SU-DHL-6 (cell line): ENCODE data around the gene CDC25C.
"Not testable (repeated sequence)": the region's sequence is repeated elsewhere in the genome, so short reads cannot be mapped to it uniquely, and the experiment has no call there.

Experiments used
- H2AFZ ChIP-seq: fragments of 200-600 bp; sonication (generic); 2 replicates; pipeline ENCODE4 v1.6.1; 2014; ENCODE audit warnings: low read depth, mild to moderate bottlenecking, moderate library complexity, mixed read lengths, antibody characterized with exemption, low read length; ENCODE audit not compliant: severe bottlenecking
- H3F3A ChIP-seq: fragments of 200-600 bp; shearing (Covaris generic); 2 replicates; pipeline ENCODE4 v1.6.0; 2016; ENCODE audit warnings: antibody characterized with exemption, mild to moderate bottlenecking; ENCODE audit not compliant: insufficient read depth
- H3K27ac ChIP-seq: fragments of 200-600 bp; sonication (generic); 2 replicates; pipeline ENCODE4 v1.5.1; 2016; ENCODE audit warnings: low read depth, mild to moderate bottlenecking, low read length, moderate library complexity, mixed read lengths
- H3K27me3 ChIP-seq: fragments of 200-600 bp; sonication (generic), shearing (Covaris generic); 2 replicates; pipeline ENCODE4 v1.6.0; 2014; ENCODE audit warnings: mild to moderate bottlenecking, low read length
- H3K36me3 ChIP-seq: fragments of 200-600 bp; sonication (generic); 2 replicates; pipeline ENCODE4 v1.6.1; 2014; ENCODE audit warnings: mild to moderate bottlenecking, low read length, mixed read lengths
- H3K4me2 ChIP-seq: fragments of 300-600, 200-600 bp; shearing (Covaris generic), sonication (generic); 2 replicates; pipeline ENCODE4 v1.6.0; 2014; ENCODE audit warnings: low read length, low read depth, mild to moderate bottlenecking; ENCODE audit not compliant: poor library complexity, severe bottlenecking
- H3K4me3 ChIP-seq: fragments of 200-600 bp; sonication (generic); 2 replicates; pipeline ENCODE4 v1.5.1; 2014; ENCODE audit warnings: antibody characterized with exemption, low read length, mild to moderate bottlenecking, mixed read lengths; ENCODE audit not compliant: insufficient read depth, poor library complexity, severe bottlenecking
- H3K79me2 ChIP-seq: fragments of 200-600 bp; sonication (generic); 2 replicates; pipeline ENCODE4 v1.6.1; 2014; ENCODE audit warnings: mild to moderate bottlenecking, low read length, moderate library complexity; ENCODE audit not compliant: insufficient read depth
- H3K9ac ChIP-seq: fragments of 200-600 bp; sonication (generic); 2 replicates; pipeline ENCODE4 v1.7.0; 2014; ENCODE audit warnings: mild to moderate bottlenecking, low read length
- H3K9me2 ChIP-seq: fragments of 200-600 bp; sonication (generic); replicated peaks from 2 replicates; pipeline ENCODE4 v1.6.1; 2014; ENCODE audit warnings: low read length; ENCODE audit not compliant: insufficient read depth
- H3K9me3 ChIP-seq: fragments of 200-600 bp; sonication (generic); 2 replicates; pipeline ENCODE4 v1.6.1; 2014; ENCODE audit warnings: low read length, mixed read lengths; ENCODE audit not compliant: insufficient read depth
- H4K20me1 ChIP-seq: fragments of 200-600 bp; sonication (generic); 2 replicates; pipeline ENCODE4 v1.6.1; 2014; ENCODE audit warnings: low read depth, mild to moderate bottlenecking, antibody characterized with exemption, low read length, moderate library complexity, mixed read lengths
- CTCF ChIP-seq: fragments of 200-600 bp; sonication (generic); IDR thresholded peaks from one replicate; pipeline ENCODE4 v1.5.1; 2017; ENCODE audit warnings: antibody characterized with exemption, mild to moderate bottlenecking, low read length, moderate library complexity; ENCODE audit not compliant: insufficient read depth, poor library complexity, severe bottlenecking
- EZH2phosphoT487 ChIP-seq: fragments of 200-600 bp; sonication (generic), shearing (Covaris generic); conservative IDR thresholded peaks from 2 replicates; pipeline ENCODE4 v1.6.1; 2018; ENCODE audit warnings: mild to moderate bottlenecking, antibody characterized with exemption, low read length, moderate library complexity, mixed read lengths

The CDC25C gene

GRCh38 chr5:138252944-138253343, 78.7 kb downstream of the CDC25C start:
- Histone ChIP-seq H2AFZ (no peak overlapping the region), H3K27me3 (no peaks in the 10 kb centered on the region), H4K20me1 (no peaks in the 10 kb centered on the region), H3K4me2 (no peak overlapping the region), H3K79me2 (no peaks in the 10 kb centered on the region), H3F3A (no peaks in the 10 kb centered on the region), H3K4me3 (no peak overlapping the region), H3K36me3 (no peaks in the 10 kb centered on the region), H3K9me2 (no peaks in the 10 kb centered on the region), H3K9ac (no peak overlapping the region), H3K27ac (no peak overlapping the region), H3K9me3 (no peaks in the 10 kb centered on the region)
- no peak for TF ChIP-seq EZH2phosphoT487
- TF ChIP-seq CTCF: no peak

- not testable (repeated sequence) for H4K20me1 ChIP-seq, H3F3A ChIP-seq, H2AFZ ChIP-seq, H3K4me3 ChIP-seq, H3K9ac ChIP-seq, H3K36me3 ChIP-seq, H3K27ac ChIP-seq, H3K9me2 ChIP-seq, H3K79me2 ChIP-seq, H3K9me3 ChIP-seq, H3K27me3 ChIP-seq, H3K4me2 ChIP-seq
These were observed 83.8 kb downstream of the CDC25C start for GRCh38 chr5:138247800-138248199.

GRCh38 chr5:138246822-138247221, 84.8 kb downstream of the CDC25C start:
- H3K4me2 ChIP-seq: no peak overlapping the region
- no peaks in the 10 kb centered on the region for H3K36me3 ChIP-seq
- TF ChIP-seq CTCF: no peak
- no peak for TF ChIP-seq EZH2phosphoT487
- H3K79me2 ChIP-seq: no peaks in the 10 kb centered on the region
- H3F3A ChIP-seq: no peaks in the 10 kb centered on the region
- H2AFZ ChIP-seq: no peak overlapping the region
- H3K9me2 ChIP-seq: no peaks in the 10 kb centered on the region
- H3K27ac ChIP-seq: no peak overlapping the region
- H3K4me3 ChIP-seq: no peak overlapping the region
- H3K9me3 ChIP-seq: no peaks in the 10 kb centered on the region
- H4K20me1 ChIP-seq: no peaks in the 10 kb centered on the region
- H3K27me3 ChIP-seq: no peaks in the 10 kb centered on the region
- no peak overlapping the region for H3K9ac ChIP-seq

- Histone ChIP-seq H4K20me1 (no peaks in the 10 kb centered on the region), H3F3A (no peaks in the 10 kb centered on the region), H3K27ac (no peak overlapping the region), H3K9me2 (no peaks in the 10 kb centered on the region), H3K9ac (no peak overlapping the region), H3K4me2 (no peak overlapping the region), H3K9me3 (no peaks in the 10 kb centered on the region), H3K27me3 (no peaks in the 10 kb centered on the region), H2AFZ (no peak overlapping the region), H3K36me3 (no peaks in the 10 kb centered on the region), H3K79me2 (no peaks in the 10 kb centered on the region), H3K4me3 (no peak overlapping the region)
- TF ChIP-seq EZH2phosphoT487: no peak
- no peak for TF ChIP-seq CTCF
These were observed 85.3 kb downstream of the CDC25C start for GRCh38 chr5:138246334-138246733.
